Body of pancreas (tissue), 4 donors: ENCODE results near the gene IL21. TPM values are rescaled to one million over a fixed set of nuclear protein-coding genes. Genes with fewer than 3 reads are reported as not detected.

Source experiments
- ATAC-seq: fragments of 150-250 bp; one replicate; pipeline ENCODE4 v1.9.1; 2016
- DNase-seq, 4 donors: peaks; one replicate each; pipeline ENCODE4 v3.0.0-alpha.2; 2019
- H3K27ac ChIP-seq, 4 donors: fragments of 200-600 bp; sonication (generic); 1 replicate in 3 of 4; 2 replicates in 1 of 4; pipeline versions ENCODE4 v1.5.1 to v1.6.1; 2016 to 2019; ENCODE audit warnings: mild to moderate bottlenecking in 1 of 4, mixed read lengths in 1 of 4, moderate library complexity in 1 of 4
- H3K27me3 ChIP-seq, 2 donors: fragments of 200-600 bp; sonication (generic); one replicate each; pipeline ENCODE4 v1.6.0; 2016; ENCODE audit warnings: mild to moderate bottlenecking in 1 of 2
- H3K36me3 ChIP-seq, 2 donors: fragments of 200-600 bp; sonication (generic); replicated peaks in 1 of 2; 2 replicates each; pipeline ENCODE4 v1.5.1; 2016; ENCODE audit warnings: low read depth in 2 of 2; ENCODE audit not compliant: insufficient read depth in 1 of 2
- H3K4me1 ChIP-seq: fragments of 200-600 bp; sonication (generic); one replicate; pipeline ENCODE4 v1.6.0; 2016
- H3K4me3 ChIP-seq, 2 donors: fragments of 200-600 bp; sonication (generic); 1 replicate in 1 of 2; 2 replicates in 1 of 2; pipeline ENCODE4 v1.5.1; 2016 to 2019
- H3K9me3 ChIP-seq, 3 donors: fragments of 200-600 bp; sonication (generic); 1 replicate in 2 of 3; 2 replicates in 1 of 3; pipeline ENCODE4 v1.5.1; 2016
- CTCF ChIP-seq, 7 experiments: fragments of 450-650 bp in 4 of 7; fragments of 200-600 bp in 3 of 7; sonication (generic) in 3 of 7; IDR thresholded peaks; one replicate each; pipeline ENCODE4 v1.5.1; 2016 to 2019; ENCODE audit warnings: antibody characterized with exemption in 7 of 7
- POLR2A ChIP-seq, 3 donors: fragments of 450-650 bp; IDR thresholded peaks; one replicate each; pipeline ENCODE4 v1.6.1; 2016; ENCODE audit warnings: antibody characterized with exemption in 3 of 3, mild to moderate bottlenecking in 2 of 3
- WGBS, 2 donors: methylation state at CpG; one replicate each; pipeline ENCODE4 v1.1.5; 2017; 5-methylcytosine and 5-hydroxymethylcytosine counted together
- intact Hi-C: fragments of 100-400 bp; cut with DNase I; formaldehyde crosslinking; loops from one replicate; pipeline ENCODE4 v1.15.1; 2023
- total RNA-seq, 2 donors: library from RNA; depleted of rRNA; stranded (reverse); fragments of >200 nt; gene quantifications; one replicate each; pipeline ENCODE4 v1.1.0, GENCODE V29; 2016

IL21 gene
- total RNA-seq, 2 donors from 2014 or later: not detected

DNA sequence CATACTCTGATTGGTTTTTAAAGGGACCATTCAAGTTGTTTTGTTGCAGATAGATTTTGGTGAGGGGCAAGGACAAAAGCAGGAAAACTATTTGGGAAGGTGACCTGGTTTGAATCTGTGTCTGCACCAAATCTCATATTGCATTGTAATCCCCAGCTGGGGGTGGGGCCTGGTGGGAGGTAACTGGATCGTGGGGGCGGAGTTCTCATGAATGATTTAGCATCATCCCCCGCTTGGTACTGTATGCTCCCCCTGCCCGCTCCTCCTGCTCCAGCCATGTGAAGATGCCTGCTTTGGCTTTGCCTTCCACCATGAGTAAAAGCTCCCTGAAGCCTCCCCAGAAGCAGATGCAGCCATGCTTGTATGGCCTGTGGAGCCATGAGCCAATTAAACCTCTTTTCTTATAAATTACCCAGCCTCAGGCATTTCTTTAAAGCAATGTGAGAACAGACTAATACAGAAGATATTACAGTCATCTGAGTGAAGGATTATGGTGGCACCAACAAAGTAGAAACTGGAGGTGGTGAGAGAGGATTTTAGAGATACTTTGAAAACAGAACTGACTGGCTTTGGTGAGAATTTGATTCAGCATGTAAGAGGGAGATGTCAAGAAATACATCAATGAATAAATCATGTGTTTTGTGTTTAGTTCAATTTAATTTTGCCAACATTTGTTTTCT, 14.4 kb downstream of the IL21 start:
- DNase-seq: no peak
- Histone ChIP-seq H3K27me3 (no peaks in the 10 kb centered on the region), H3K36me3 (no peaks in the 10 kb centered on the region), H3K9me3 (no peaks in the 10 kb centered on the region), H3K27ac (no peak overlapping the region), H3K4me1 (peaks cover 4% of the 10 kb centered on the region), H3K4me3 (no peak overlapping the region)
- ATAC-seq: no peak
- intact Hi-C loops: no loop called here
- WGBS, 2 donors: 67 to 84% methylated on average over 4 of the region's 4 CpGs
- TF ChIP-seq CTCF (IDR thresholded peaks at IDR 0.05): no peak
- TF ChIP-seq POLR2A (IDR thresholded peaks at IDR 0.05): no peak

- no peak for ATAC-seq
- 83 to 89% methylated on average over 1 of the region's 1 CpG for WGBS, 2 donors
- Histone ChIP-seq H3K4me1 (peaks cover 4% of the 10 kb centered on the region), H3K9me3 (no peaks in the 10 kb centered on the region), H3K36me3 (no peaks in the 10 kb centered on the region), H3K27me3 (no peaks in the 10 kb centered on the region), H3K27ac (no peak overlapping the region), H3K4me3 (no peak overlapping the region)
- intact Hi-C loops: no loop called here
- DNase-seq: no peak
- TF ChIP-seq POLR2A (IDR thresholded peaks at IDR 0.05) (no peak), CTCF (IDR thresholded peaks at IDR 0.05) (no peak)
Measured at GRCh38 chr4:122604146-122604545, 16.7 kb downstream of the IL21 start.

GRCh38 chr4:122603156-122603574, 17.7 kb downstream of the IL21 start:
- 43 to 44% methylated on average over 8 of the region's 8 CpGs for WGBS, 2 donors
- DNase-seq: no peak
- Histone ChIP-seq H3K9me3 (no peaks in the 10 kb centered on the region), H3K4me1 (peaks cover 4% of the 10 kb centered on the region), H3K27ac (no peak overlapping the region), H3K36me3 (no peaks in the 10 kb centered on the region), H3K27me3 (no peaks in the 10 kb centered on the region), H3K4me3 (no peak overlapping the region)
- intact Hi-C loops: no loop called here
- no peak for ATAC-seq
- no peak for TF ChIP-seq CTCF (IDR thresholded peaks at IDR 0.05)
- no peak for TF ChIP-seq POLR2A (IDR thresholded peaks at IDR 0.05)

DNA sequence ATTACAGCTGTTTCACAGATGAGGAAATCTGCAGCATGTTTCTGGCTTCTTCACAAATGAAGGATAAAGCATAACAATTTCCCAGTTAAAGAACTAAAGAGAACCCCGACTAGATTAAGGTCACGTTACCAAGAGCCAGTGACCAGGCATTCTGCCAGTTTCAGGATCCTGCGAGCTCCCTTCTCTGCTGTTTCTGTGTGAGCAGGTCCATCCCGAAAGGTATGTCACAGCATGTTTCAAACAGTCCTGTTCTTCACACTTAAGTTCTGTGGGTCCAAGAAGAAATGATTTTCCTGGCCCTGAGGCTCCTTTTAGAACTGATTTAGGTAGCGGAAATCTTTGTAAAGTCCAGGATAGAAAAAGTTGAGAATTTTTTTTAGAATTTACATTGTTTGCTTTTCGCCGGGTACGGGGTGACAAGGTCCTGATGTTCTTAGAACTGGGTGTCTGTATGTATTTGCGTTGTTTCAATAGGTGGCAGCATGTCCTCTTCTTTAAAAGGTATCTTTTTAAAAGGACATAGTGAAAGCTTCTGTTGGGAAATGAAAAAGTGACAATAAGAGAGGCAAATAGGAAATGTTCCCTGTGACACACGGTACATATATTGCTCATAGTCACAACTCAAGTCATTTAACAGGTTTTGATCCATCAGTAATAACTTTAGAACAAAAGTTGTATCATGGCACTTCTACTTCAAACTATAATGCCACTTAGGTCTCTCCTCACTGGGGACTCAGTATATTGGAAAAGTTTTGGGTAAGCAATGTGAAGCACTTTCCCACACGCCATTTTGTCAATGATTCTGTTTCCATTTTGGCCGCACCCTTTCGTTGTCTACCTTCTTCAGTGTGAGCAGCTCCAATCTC, 18.4 kb downstream of the IL21 start:
- Histone ChIP-seq H3K4me1 (peaks cover 4% of the 10 kb centered on the region), H3K27me3 (no peaks in the 10 kb centered on the region), H3K4me3 (no peak overlapping the region), H3K36me3 (no peaks in the 10 kb centered on the region), H3K9me3 (no peaks in the 10 kb centered on the region), H3K27ac (no peak overlapping the region)
- TF ChIP-seq POLR2A (IDR thresholded peaks at IDR 0.05) (no peak), CTCF (IDR thresholded peaks at IDR 0.05) (peak in 5 of 7 experiments; percentile 14 to 34 (median 31))
- DNase-seq: peak in 1 of 4 donors; percentile 26
- peak; percentile 21 for ATAC-seq
- intact Hi-C loops: no loop called here
- WGBS, 2 donors: 28 to 29% methylated on average over 13 of the region's 13 CpGs
